HK-2 (cell line): ENCODE measurements around the gene CYP27B1.

ENCODE experiments used
- DNase-seq: peaks from one replicate; pipeline ENCODE4 v3.0.0-alpha.2; 2018; ENCODE audit not compliant: unreplicated experiment

The CYP27B1 gene

GRCh38 chr12:57751788-57752667 is 14.8 kb downstream of the CYP27B1 start, which contains the start of gene CDK4:
Gene CDK4 (minus strand): TSS chr12:57752310. CDS start chr12:57751717, 593 bp downstream.
- peak; percentile 99 for DNase-seq

- DNase-seq, result no peak
Observed at GRCh38 chr12:57751432-57751787, 15.5 kb downstream of the CYP27B1 start.

GRCh38 chr12:57750561-57751431 is 16.1 kb downstream of the CYP27B1 start:
- no peak for DNase-seq

GRCh38 chr12:57749061-57749460 is 17.8 kb downstream of the CYP27B1 start:
- no peak for DNase-seq

GRCh38 chr12:57746025-57746424 is 20.9 kb downstream of the CYP27B1 start:
- DNase-seq, result no peak

- DNase-seq, result no peak
Observed at GRCh38 chr12:57745485-57745881, 21.4 kb downstream of the CYP27B1 start.

GRCh38 chr12:57744777-57745484 is 21.9 kb downstream of the CYP27B1 start, which contains the start of gene TSPAN31:
Gene TSPAN31 (plus strand): TSS chr12:57745039. CDS start chr12:57745155, 116 bp downstream.
- DNase-seq, result peak; percentile 95

GRCh38 chr12:57744194-57744776 is 22.6 kb downstream of the CYP27B1 start:
- DNase-seq, result peak; percentile 68

GRCh38 chr12:57743769-57744168 is 23.1 kb downstream of the CYP27B1 start:
- DNase-seq, result no peak

GRCh38 chr12:57741844-57742738 is 24.8 kb downstream of the CYP27B1 start:
- DNase-seq, result no peak

GRCh38 chr12:57741413-57741789 is 25.5 kb downstream of the CYP27B1 start:
- no peak for DNase-seq

GRCh38 chr12:57740656-57741412 is 26.0 kb downstream of the CYP27B1 start:
- DNase-seq, result no peak

- DNase-seq, result no peak
Observed at GRCh38 chr12:57739914-57740538, 26.9 kb downstream of the CYP27B1 start.

GRCh38 chr12:57739387-57739786 is 27.5 kb downstream of the CYP27B1 start:
- DNase-seq, result no peak

- DNase-seq, result no peak
Observed at GRCh38 chr12:57738661-57739237, 28.1 kb downstream of the CYP27B1 start, which contains the start of gene AGAP2. Gene AGAP2 (minus strand): TSS chr12:57738742. CDS start chr12:57738246, 496 bp downstream.

- DNase-seq, result no peak
Observed at GRCh38 chr12:57737467-57738460, 29.1 kb downstream of the CYP27B1 start.

- DNase-seq, result no peak
Observed at GRCh38 chr12:57736741-57737466, 30.0 kb downstream of the CYP27B1 start.
